Fibroblast of the conjunctiva (primary cell): ENCODE data around the gene RPL29.

Source experiments
- DNase-seq: peaks from one replicate; pipeline ENCODE4 v3.0.0-alpha.2; 2010; ENCODE audit warnings: low read depth

The RPL29 gene

DNA sequence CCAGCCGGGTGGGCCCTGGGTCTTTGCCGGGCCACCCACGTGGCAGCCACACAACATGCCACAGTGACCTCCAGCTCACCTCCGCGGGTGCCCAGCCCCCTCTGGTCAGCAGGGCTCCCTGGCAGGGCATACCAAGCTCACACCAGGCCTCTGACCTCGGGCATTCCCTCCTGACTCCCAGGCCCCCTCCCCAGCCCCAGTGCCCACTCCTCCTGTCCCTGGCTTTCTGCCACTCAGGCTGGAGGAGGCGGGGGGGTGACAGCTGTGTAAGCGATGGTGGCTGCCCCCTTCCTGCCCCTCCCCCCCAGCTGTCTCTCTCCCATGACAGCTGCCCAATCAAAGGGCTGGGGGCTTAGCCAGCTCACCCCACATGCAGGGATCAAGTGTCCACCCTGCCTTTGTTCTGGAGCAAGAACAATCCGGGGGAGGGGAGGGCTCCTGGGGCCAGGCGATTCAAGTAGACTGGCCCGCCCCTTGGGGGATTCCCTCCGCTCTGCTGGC, 31.7 kb downstream of the RPL29 start:
- DNase-seq, result no peak

DNA sequence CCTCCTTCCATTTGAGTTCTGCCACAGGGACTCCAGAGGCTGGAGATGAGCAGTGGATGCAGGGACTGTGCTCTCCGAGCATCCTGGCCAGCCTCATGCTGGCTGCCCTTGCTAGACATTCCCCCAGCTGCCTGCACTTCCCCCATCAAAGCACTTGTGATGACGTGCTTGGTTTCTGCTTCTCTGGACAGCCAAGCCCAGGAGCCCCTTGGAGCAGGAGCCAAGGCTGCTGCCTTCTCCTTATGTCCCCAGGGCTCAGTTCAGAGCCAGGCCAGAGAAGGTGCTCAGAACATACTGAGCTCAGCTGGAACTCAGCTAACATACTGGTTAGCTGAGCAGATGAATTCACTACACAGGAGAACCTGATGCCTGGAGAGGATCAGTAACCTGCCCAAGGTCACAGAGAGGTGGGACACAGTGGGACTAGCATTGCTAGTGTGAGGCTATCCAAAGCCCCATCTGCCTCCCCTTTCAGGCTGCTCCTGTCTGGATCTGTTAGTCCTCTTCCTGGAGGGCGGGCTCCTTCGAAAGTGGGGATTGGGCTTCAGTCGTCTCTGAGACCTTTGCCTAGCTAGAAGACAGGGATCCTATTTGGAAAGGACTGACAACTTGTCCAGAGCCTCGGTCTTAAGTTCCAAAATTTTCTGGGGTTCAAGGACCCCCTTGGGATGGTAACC, 32.7 kb downstream of the RPL29 start:
- no peak for DNase-seq

DNA sequence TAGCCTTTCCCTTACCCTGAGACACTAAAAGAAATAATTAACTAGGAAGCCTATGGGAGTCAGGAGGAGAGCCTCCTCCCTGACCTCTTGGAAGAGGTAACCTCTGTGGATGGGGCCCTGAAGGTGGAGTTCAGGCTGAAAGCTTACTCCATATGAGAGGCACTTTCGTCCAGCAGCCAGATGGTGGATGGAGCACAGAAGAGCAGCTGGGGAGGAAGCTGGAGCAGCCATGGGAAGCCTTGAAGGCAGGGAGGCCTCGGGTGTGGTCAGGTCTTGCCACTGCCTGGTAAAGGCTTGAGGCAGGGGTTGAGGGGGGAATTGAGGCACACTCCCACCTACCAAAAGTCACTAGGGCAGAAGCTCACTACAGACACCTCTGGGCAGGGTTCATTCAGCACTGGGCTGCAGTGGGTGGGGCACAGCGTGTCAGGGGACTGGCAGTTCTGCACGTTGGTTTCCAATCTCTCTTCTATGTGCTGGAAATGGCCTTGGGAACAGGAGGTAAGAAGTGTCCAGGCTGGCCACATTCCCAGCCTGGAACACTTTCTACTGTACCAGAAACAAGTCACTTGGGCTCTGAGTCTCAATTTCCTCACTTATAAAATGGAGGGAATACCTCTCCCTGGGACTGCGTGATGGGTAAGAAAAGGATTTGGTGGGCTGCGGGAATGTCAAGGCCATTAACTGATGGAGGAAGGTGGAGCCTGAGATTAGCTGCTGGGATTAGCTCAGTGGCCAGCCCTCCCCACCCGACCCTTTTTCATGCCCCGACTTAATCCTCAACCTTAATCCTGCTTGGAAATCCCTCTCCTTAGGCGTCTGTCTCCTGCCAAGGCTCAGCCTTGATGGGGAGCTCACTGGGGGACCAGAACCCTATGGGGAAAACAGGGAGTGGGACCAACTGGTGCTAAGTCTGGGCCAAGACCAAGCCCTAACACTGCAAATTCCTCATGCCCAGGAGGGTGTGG, 33.8 kb downstream of the RPL29 start:
- DNase-seq, result no peak

DNA sequence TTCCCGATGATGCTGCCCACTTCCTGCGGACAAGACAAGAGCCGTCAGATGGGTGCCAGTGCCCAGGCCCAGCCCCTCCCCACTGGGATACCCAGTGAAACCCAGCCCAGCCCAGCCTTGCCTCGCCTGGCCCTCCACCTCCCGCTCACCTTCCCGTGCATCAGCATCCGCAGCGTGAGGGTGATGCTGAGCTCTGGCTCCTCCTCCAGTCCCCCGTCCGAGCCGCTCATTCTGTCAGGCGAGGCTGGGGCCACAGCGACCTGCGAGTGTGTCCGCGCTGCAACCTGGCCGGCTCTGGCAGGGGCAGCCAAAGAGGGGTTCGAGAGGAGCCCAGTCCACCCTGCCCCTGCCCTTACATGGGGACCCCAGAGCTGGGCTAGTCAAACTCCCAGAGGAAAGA, 34.7 kb downstream of the RPL29 start:
- no peak for DNase-seq

DNA sequence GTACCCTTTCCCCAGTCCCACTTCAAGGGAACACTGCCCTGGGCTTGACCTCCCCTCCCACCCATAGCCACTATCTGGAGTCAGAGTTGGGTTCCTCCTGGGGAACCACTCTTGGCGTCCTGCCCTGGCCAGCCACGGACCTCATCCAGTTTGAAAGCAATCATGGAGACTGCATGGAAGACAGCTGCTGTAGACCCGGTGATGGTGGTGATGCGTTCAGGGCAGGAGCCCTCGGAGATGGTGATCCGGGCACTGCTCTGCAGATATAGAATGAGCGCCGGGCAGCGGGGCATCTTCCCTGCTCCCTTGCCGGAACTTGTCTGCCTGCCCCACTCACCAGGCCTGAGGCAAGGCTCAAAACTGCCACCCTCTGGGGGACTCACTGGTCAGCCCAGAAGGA, 35.3 kb downstream of the RPL29 start:
- DNase-seq, result no peak

DNA sequence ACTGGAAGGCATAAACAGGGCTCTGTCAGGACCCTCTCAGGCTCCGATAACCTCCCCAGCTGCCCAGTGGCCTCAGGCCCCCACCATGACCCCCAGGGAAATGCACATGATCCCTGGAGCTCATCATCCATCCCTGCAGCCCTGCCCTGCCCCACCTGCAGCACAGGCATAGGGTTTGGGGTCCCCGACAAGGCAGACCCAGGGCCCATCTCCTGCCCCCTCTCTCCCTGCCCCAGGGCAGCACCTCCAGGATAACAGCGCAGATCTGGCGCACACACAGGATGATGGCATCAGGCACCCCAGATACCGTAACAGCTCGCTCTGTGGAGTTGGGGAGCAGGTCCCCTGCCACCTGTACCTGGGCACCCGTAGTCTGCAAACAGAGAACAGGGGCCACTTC, 36.0 kb downstream of the RPL29 start:
- DNase-seq, result no peak

DNA sequence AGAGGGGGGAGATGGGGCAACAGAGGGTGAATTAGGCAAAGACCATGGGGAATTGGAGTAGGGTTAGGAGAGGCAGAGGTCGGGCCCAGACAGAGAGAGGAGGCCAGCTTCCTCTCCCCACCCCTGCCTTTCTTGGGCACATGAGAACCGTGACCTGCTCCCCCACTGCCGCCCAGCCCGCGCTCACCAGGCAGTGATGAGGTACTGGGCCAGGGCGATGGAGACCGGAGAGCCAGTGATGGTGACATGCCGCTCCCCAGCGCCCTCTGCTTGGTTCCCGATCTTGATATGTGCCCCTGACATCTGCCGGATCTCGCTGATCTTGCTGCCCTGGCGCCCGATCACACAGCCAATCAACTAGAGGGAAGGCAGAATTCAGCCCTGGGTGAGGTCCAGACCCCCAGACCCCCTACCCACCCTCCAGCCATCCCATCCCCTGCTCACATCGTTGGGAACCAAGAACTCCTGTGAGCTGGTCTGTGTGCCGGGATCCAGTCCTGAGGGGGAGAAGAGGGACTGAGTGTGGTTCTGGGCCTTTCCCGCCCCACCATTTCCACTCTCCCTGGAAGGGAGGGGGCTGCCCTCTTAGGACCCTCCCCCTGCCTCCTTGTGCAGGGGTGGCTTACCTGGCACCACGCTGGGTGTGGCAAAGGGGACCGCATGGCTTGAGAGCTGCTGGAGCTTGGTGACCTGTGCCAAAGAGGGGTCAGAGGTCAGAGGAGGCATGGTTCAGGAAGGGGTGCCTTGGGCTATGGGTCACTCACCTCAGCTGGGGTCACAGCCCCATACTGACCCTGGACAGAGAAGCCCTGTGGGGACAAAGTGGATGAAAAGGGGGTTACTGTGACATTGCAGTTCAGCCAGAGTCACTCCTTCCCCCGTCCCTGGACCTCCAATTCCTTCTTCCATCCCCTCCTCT, 36.8 kb downstream of the RPL29 start:
- DNase-seq, result no peak

DNA sequence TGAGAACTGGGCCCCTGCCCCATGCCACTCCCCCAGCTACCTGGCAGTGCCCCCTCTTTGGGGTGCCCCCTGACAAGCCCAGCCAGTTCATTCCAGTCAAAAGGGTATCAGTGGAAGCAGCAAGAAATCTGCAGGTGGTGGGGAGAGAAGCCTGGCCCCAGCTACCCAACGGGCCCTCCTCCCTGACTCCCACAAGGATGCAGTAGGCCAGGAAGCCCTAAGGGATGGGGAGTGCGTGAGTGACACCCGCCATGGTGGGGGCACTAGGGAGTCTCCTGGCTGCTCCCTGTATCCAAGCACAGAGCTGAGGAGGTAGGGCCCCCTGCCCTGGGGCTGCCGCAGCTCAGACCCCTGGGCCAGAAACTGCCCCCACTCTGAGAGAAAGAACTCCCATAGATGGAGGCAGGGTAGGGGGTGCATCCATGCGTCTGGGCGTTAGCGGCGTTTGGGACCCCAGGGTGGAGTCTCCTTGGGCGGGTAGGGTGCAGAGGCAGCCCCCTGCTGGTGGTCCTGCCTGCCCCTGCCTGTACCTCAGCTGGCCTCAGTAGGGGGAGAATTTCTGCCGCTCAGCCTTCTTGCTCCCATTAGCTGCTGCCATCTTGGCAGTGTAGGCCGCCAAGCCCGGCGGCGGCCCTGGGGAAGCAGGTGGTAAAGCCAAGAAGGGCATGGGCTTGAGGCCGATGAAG, 38.0 kb downstream of the RPL29 start:
- DNase-seq, result no peak

DNA sequence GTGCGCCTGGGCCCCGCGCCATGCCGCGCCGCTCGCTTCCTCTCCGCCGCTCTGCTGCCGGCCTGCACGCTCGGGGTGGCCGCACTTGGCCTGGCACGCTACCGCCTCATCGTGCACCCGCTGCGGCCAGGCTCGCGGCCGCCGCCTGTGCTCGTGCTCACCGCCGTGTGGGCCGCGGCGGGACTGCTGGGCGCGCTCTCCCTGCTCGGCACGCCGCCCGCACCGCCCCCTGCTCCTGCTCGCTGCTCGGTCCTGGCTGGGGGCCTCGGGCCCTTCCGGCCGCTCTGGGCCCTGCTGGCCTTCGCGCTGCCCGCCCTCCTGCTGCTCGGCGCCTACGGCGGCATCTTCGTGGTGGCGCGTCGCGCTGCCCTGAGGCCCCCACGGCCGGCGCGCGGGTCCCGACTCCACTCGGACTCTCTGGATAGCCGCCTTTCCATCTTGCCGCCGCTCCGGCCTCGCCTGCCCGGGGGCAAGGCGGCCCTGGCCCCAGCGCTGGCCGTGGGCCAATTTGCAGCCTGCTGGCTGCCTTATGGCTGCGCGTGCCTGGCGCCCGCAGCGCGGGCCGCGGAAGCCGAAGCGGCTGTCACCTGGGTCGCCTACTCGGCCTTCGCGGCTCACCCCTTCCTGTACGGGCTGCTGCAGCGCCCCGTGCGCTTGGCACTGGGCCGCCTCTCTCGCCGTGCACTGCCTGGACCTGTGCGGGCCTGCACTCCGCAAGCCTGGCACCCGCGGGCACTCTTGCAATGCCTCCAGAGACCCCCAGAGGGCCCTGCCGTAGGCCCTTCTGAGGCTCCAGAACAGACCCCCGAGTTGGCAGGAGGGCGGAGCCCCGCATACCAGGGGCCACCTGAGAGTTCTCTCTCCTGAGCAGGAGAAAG, 39.6 kb downstream of the RPL29 start:
- DNase-seq, result peak; percentile 16

DNA sequence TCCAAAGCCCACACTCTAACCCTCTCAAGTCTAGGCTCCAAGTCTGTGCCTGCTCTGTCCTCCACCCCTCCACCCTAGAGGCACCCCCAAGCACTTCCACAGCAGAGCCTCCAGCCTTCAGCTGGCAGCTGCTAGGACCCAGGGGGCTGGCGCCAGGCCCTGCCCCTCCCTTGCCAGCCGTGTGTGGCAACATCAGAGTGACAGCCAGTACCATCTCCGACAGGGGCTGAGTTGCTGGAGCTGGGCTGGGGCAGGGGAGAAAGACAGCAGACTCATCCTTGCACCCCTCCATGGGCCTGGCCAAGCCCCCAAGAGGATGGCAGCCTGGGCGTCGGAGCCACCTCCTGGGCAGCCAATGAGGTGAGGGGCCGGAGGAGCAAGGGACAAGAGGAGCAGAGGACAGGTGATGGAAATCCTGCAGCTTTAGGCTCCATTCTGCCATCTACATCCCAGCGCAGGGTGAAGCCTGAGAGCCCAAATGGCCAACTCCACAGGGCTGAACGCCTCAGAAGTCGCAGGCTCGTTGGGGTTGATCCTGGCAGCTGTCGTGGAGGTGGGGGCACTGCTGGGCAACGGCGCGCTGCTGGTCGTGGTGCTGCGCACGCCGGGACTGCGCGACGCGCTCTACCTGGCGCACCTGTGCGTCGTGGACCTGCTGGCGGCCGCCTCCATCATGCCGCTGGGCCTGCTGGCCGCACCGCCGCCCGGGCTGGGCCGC, 40.4 kb downstream of the RPL29 start, which contains the start of gene GPR62:
TSS of gene GPR62 (plus strand) at position 207 of the 718 bp plus-strand sequence. CDS start at position 479, 272 bp downstream.
- DNase-seq, result no peak

DNA sequence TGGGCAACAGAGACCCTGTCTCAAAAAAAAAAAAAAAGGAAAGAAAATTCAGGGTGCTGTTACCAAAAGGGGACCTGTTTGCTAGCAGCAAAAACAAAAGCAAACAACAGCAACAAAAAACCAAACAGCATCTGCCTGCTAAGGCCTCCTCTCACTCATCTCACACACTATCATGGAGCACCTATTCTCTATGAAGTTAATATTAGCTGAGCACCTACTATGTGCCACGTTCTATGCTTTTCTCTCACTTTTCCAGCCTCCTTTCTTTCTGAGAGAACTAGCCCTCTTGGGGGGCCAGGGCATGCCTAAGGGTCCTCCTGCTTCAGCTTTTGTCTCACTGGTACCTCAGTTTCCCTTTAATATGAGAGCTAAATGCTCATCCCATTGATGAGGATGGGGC, 41.0 kb downstream of the RPL29 start:
- DNase-seq, result no peak

DNA sequence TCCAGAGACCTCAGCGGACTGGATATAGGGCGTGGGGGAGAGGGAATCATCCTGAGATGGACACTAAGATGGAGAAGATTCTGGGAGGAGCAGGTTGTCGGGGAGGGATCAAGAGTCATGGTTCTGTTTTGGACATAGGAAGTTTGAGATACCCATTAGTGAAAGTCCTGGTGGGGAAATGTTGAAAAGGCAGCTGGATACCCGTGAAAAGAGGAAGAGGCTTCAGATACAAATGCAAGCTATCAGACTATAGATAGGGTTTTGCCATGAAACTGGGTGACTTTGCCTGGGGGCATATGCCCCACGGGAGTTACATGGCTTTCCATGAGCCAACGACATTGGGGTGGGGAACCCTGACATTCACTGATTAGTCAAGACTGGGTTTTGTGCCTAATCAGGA, 41.6 kb downstream of the RPL29 start:
- no peak for DNase-seq

DNA sequence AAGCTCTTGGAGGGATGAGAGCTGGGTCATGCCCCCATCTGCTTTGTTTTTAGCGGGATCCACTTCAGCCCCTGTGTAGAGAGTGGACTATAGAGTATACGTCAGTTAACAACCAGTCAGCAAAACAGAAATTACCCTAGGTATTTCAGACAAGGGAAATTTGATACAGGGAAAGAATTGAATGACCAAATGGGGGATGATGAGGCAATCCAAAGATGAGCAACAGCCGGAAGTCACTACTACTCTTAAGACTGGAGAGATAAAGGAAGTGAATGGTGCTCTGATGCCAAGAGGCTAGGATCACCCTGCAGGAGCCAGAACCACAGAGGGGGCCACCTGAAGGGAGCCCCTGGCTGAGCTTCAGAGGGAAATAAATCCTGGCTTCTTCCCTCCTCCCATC, 42.2 kb downstream of the RPL29 start:
- peak; percentile 20 for DNase-seq

DNA sequence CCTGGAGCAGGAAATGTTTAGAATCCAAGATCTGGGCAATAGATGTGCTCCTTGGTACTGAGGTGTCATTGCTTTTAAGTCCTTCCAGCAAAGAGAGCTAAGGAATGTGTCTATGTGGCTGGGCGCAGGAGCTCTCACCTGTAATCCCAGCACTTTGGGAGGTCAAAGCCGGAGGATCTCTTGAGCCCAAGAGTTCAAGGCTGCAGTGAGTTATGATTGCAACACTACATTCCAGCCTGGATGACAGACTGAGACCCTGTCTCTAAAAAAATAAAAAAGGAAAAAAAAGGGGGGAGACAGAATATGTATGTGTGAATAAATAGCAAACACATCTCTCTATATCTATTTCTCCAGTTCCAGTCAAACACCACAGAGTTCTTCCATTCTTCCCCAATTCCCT, 44.8 kb downstream of the RPL29 start:
- DNase-seq, result no peak

DNA sequence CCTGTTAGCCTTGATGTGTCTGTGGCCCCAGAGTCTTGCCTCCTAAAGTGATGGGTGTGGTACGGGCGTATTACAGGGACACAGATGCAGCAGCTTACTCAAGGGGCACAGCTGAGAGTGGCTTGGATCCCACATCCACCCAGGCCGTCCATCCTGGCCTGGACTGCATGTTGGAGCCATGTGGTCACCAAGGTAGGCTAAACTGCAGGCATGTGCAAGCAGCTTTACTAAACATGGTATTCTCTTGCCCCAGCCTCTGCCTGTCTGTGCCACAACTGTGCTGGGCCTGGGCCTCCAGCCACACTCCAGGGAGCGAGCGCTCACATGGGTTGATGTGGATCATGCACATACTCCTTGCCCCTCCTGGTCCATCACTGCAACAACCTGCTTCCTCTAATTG, 46.6 kb downstream of the RPL29 start:
- no peak for DNase-seq

DNA sequence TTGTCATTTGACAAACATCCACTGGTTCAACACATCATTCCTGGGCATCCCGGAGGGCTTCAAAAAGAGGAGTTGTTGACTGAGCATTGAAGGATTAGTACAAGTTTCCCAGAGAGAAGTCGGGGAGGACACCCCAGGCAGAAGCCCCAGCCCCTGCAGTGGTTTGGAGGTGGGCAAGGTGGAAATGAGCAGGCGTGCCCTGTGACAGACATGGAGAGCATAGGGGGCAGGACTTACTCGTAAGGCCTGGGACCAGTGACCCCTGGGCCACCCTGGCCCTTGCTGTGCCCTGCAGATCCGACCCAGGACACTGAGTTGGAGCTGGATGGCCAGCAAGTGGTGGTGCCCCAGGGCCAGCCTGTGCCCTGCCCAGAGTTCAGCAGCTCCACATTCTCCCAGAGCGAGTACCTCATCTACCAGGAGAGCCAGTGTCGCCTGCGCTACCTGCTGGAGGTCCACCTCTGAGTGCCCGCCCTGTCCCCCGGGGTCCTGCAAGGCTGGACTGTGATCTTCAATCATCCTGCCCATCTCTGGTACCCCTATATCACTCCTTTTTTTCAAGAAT, 47.6 kb downstream of the RPL29 start:
- no peak for DNase-seq

DNA sequence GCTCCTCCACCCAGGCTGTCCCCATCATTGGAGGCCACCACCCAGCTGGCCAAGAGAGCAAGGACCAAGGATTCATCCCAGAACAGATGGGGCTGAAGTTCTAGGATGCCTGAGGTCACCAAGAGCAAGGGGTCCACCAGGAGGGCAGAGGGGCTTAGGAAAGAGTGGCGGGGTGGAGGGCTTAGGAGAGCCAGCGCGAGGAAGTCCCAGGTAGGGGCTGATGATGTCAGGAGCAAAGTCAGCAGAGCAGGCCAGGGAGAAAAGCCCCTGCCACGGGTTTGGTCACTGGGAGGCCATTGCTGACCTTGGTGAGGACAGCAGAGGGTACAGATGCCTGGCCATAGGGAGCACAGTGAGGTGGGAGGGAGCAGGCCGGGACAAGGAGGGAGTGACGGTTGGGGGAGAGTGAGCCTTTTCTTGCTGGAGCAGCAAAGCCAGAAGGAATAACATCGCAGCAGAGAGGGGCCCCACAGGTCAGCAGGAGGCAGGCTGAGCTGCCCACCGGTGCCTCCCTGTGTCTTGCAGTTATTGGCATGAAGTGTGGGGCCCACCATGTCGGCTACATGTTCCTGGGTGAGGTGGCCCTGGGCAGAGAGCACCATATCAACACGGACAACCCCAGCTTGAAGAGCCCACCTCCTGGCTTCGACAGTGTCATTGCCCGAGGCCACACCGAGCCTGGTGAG, 48.3 kb downstream of the RPL29 start:
- no peak for DNase-seq

DNA sequence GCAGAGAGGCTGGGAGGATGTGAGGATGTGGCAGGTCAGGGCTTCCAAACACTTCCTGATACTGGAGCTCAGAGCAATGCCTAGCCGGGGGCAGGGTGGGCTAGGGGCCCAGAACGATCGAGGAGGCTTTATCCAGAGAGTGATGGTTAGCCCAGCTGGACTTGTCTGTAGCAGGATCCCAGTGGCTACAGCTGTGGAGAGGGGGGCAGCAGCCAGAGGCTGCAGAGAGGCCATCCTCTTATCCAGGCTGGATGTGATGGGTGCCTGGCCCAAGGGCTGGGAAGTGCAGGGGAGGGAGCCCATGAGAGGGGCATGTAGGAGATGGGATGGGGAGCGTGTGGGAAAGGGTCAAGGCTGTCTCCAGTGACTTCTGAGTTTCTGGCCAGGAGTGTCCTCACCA, 48.9 kb downstream of the RPL29 start:
- no peak for DNase-seq
